NCI-H187 (cell line): ENCODE data around the gene HK1.

Experiments used
- DNase-seq, 2 experiments: peaks; one replicate each; lab custom pipeline; 2025; lab: John Stamatoyannopoulos, UW

The HK1 gene

DNA sequence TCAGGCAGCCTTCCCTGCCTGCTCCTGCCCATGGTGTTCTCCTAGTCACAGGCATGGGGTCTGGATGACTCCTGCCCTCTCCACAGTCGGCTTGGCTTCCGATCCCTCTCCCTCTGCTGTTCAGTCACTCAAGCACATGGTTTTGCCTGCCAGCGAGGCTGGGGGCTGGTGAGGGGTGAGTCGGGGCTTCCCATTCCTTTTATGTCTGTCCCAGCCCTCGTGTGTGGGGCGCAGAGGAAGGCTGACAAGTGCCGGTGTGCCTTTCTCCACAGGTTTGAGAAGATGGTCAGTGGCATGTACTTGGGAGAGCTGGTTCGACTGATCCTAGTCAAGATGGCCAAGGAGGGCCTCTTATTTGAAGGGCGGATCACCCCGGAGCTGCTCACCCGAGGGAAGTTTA, 98.4 kb downstream of the HK1 start:
- no peak for DNase-seq

DNA sequence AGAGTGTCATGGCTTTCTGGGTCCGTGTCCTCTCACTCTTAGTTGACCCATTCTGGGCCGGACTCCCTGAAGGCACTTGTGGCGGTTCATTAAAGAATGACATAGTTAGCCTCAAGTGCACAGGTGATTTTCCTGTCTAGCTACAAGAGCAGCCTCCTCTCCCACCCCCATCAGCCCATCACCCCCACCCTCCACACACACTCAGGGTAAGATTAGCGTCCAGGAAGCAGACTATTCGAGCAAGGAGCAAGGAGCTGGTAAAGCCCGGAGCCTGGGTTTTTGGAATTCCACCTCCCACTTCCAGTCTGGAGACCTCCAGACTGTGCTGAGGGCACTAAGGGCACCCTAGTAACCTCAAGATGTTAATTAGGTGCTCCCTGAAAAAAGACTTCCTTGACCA, 98.9 kb downstream of the HK1 start:
- no peak for DNase-seq

GRCh38 chr10:69377933-69378332, 99.6 kb downstream of the HK1 start:
- DNase-seq: no peak

DNA sequence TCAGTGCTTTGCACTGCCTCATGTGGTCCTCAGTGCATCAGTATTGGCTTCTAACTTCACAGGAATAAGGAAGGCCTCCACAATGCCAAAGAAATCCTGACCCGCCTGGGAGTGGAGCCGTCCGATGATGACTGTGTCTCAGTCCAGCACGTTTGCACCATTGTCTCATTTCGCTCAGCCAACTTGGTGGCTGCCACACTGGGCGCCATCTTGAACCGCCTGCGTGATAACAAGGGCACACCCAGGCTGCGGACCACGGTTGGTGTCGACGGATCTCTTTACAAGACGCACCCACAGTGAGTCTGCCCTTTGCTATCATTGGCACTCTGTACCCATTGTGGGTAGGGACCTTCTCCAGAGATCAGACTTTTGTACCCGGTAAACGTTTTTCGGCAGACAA, 101.5 kb downstream of the HK1 start:
- DNase-seq: no peak

- DNase-seq: no peak
These were observed 104.3 kb downstream of the HK1 start for GRCh38 chr10:69382382-69383117.

GRCh38 chr10:69383558-69383957, 105.3 kb downstream of the HK1 start:
- DNase-seq: no peak

DNA sequence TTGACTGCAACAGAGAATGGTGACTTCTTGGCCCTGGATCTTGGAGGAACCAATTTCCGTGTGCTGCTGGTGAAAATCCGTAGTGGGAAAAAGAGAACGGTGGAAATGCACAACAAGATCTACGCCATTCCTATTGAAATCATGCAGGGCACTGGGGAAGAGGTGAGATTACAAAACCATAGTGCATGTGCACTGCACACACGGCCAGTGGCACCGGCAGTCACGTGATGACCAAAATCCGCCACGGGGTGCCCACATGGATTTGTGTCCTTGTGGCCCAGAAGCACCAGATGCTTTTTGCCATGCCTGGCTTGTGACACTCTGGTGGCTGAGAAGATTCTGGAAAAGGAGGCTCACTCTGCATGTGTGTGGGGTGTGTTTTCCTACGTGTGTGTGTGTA, 106.0 kb downstream of the HK1 start:
- no peak for DNase-seq

GRCh38 chr10:69385454-69386350, 107.4 kb downstream of the HK1 start:
- DNase-seq: no peak

- DNase-seq: no peak
These were observed 109.2 kb downstream of the HK1 start for GRCh38 chr10:69387500-69387899.

GRCh38 chr10:69388488-69388887, 110.2 kb downstream of the HK1 start:
- no peak for DNase-seq

GRCh38 chr10:69389827-69390490, 111.7 kb downstream of the HK1 start:
- DNase-seq: no peak

DNA sequence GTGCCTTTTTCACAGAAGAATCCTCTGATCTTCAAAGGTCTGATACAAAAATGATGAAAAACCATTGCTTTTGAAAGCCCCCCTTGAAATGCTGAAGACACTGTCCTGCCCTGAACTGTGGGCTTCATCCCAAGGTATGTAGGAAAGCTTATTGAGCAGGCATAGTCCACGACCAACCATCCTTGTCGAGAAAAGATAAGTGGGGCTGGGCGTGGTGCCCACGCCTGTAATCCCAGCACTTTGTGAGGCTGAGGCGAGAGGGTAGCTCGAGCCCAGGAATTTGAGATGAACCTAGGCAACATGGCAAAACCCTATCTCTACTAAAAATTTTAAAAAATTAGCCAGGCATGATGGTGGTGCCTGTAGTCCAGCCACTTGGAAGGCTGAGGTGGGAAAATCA, 112.9 kb downstream of the HK1 start:
- no peak for DNase-seq

DNA sequence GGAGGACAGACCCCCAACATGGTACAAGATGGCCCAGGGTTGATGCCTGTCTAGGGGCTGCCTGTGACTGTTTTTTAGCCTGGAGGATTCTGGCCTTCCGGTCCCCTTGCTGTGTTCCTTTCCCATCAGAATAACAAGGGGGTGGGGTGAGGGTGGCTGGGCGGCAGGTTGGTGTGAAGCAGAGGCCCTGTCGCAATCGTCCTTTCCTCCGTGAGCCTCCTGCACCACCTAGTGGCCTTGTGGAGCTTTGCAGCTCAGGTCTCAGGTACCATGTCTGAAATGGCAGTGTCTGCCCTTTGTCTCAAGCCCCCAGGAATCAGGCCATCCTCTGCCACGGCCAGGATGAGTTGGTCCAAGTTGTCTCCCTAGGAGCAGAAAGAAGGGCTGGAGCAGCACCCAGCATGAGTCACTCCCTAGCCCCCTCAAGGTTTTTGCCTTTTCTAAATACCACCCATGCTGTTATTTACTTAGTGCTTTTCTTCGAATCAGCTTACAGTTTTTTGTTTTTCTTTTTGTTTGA, 114.2 kb downstream of the HK1 start:
- peak; percentile 21 to 33 for DNase-seq

GRCh38 chr10:69394020-69394419, 115.7 kb downstream of the HK1 start:
- DNase-seq: no peak

DNA sequence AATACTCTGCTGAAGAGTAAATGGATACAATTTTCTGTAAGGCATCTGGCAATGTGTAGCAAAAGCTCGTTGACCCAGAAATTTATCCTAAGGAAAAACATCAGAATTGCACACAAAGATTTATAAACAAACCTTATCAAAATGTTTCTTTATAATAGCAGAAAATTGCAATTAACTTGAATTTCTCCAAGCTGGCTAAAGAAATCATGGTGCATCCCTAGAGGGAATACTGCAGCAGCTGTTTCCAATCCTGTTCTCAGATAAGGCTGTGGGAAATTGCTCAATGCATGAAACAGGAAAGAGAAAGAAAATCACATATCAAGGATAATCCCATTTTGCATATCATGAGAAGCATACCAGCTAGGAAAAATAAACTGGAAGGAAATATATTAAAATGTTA, 119.7 kb downstream of the HK1 start:
- DNase-seq: no peak

DNA sequence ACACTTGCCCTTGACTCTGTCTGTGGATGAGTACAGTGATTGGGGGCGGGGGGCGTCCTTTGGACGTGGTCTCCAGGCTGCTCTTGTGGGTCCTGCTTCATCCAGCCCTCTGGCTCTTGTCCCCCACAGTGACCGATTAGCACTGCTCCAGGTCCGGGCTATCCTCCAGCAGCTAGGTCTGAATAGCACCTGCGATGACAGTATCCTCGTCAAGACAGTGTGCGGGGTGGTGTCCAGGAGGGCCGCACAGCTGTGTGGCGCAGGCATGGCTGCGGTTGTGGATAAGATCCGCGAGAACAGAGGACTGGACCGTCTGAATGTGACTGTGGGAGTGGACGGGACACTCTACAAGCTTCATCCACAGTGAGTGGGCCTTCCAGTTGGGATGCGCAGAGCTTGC, 120.2 kb downstream of the HK1 start:
- DNase-seq: no peak

GRCh38 chr10:69400936-69401335, 122.6 kb downstream of the HK1 start:
- DNase-seq: no peak

GRCh38 chr10:69401416-69401815, 123.1 kb downstream of the HK1 start:
- no peak for DNase-seq

DNA sequence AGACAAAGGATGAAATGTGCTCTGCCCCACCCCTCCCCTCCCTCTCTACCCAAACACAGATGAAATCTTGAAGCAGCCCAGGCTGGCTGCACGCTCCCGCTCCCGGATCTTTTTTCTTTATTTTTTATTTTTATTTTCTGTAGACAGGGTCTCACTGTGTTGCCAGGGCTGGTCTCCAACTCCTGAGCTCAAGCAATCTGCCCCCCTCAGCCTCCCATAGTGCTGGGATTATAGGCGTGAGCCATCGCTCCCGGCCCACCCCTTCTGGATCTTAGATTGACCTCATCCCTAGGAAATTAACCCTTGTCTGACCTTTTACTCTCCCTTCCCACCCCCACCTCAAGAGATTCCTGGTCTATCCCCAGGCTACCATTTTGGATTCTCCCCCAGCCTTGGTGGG, 124.1 kb downstream of the HK1 start:
- no peak for DNase-seq

GRCh38 chr10:69403066-69403465, 124.8 kb downstream of the HK1 start:
- no peak for DNase-seq

DNA sequence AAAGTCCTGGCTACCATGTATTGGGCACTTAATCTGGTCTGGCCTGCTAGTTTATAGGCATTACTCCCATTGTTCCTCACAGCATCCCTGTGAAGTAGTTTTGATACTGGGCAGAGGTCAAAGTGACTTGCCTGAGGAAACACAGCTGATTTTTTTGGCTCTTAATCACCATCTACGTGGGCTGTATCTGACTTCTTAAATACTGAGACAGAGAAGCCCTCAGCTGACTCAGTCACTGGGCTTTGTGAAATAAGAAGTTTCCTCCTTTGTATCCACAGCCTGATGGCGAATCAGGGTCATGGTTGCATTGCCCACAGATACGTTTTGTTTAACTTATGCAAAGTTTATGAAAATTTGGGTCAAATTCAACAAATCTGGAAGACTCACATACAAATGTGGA, 125.2 kb downstream of the HK1 start:
- DNase-seq: no peak

- DNase-seq: no peak
These were observed 126.5 kb downstream of the HK1 start for GRCh38 chr10:69404786-69405185.

DNA sequence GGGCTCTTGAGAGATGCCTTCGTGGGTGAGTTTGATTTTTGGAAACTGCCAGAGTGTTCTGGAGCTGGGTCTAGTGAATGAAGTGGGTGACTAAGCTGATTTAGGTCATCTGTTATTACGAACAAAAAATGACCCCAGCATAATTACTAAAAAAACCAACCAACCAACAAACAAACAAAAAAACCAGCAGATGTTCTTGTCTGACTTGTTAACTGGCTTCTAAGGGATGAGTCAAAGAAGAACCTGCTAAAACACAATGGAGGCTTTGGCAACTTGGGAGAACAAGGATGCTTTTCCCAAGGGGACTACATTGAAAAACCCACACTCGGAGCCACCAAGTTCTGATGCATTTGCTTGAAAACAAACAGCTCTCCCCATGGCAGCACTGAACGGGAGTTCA, 126.9 kb downstream of the HK1 start:
- no peak for DNase-seq
